Measurements from ENCODE around the gene EPN2. TPM values are rescaled to one million over a fixed set of nuclear protein-coding genes. Genes with fewer than 3 reads are reported as not detected.

EPN2 gene
- polyA plus RNA-seq, 1 donor from 2014 or later: 37.8 TPM

DNA sequence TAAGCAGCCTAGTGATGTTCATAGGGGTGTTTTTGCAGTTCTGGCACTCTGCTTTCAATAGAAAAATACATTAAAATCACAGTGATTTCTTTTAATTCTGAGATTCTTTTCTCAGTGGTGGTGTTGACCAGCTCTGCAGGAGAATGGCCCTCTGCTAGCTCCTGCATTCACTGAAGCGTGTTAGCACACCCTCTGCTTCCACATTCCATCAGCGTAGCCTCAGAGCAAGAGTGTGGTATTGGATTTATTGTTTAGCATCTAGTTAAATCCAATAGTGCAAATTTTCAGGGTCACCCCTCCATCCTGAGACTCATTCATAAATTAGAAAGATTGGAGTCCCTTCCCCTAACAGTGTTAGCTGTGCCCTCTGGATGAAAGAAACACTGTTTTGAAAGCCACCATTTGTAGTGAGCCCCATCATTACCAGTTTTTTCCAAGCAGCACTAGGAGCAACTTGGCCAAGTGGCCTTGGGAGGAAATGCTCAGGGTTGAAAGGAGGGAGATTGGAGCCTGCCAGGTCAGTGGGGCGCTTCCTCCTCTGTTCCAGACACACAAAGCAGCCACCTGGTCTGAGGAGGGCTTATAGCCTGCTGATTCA, 79.7 kb downstream of the EPN2 start:
- Histone ChIP-seq H3K27me3 (ENCODE audit: insufficient read depth, low read depth, low read length) (no peaks in the 10 kb centered on the region), H2AFZ (ENCODE audit: low read depth, low read length) (no peak overlapping the region), H3F3A (ENCODE audit: insufficient read depth, low read length, poor library complexity, severe bottlenecking) (no peaks in the 10 kb centered on the region), H3K36me3 (ENCODE audit: insufficient read depth, low read length) (no peaks in the 10 kb centered on the region), H3K79me2 (replicated peaks; ENCODE audit: insufficient read depth, low read length) (no peaks in the 10 kb centered on the region), H3K4me2 (ENCODE audit: low read length) (no peak overlapping the region), H3K9me2 (ENCODE audit: insufficient read depth, low read length) (no peaks in the 10 kb centered on the region), H3K4me3 (ENCODE audit: low read length) (no peak overlapping the region), H3K9ac (ENCODE audit: low read length) (no peak overlapping the region), H4K20me1 (ENCODE audit: insufficient read depth) (no peaks in the 10 kb centered on the region), H3K27ac (ENCODE audit: low read length) (no peak overlapping the region), H3K9me3 (ENCODE audit: low read length) (no peaks in the 10 kb centered on the region)
- TF ChIP-seq SMC3 (conservative IDR thresholded peaks at IDR 0.05; ENCODE audit: poor library complexity): no peak
- no peak for TF ChIP-seq MXI1 (conservative IDR thresholded peaks at IDR 0.05; ENCODE audit: poor library complexity, severe bottlenecking)
- no peak for TF ChIP-seq RAD21 (conservative IDR thresholded peaks at IDR 0.05)
- TF ChIP-seq, protein P1, sequence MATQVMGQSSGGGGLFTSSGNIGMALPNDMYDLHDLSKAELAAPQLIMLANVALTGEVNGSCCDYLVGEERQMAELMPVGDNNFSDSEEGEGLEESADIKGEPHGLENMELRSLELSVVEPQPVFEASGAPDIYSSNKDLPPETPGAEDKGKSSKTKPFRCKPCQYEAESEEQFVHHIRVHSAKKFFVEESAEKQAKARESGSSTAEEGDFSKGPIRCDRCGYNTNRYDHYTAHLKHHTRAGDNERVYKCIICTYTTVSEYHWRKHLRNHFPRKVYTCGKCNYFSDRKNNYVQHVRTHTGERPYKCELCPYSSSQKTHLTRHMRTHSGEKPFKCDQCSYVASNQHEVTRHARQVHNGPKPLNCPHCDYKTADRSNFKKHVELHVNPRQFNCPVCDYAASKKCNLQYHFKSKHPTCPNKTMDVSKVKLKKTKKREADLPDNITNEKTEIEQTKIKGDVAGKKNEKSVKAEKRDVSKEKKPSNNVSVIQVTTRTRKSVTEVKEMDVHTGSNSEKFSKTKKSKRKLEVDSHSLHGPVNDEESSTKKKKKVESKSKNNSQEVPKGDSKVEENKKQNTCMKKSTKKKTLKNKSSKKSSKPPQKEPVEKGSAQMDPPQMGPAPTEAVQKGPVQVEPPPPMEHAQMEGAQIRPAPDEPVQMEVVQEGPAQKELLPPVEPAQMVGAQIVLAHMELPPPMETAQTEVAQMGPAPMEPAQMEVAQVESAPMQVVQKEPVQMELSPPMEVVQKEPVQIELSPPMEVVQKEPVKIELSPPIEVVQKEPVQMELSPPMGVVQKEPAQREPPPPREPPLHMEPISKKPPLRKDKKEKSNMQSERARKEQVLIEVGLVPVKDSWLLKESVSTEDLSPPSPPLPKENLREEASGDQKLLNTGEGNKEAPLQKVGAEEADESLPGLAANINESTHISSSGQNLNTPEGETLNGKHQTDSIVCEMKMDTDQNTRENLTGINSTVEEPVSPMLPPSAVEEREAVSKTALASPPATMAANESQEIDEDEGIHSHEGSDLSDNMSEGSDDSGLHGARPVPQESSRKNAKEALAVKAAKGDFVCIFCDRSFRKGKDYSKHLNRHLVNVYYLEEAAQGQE (IDR thresholded peaks at IDR 0.05; ENCODE audit: borderline replicate concordance): no peak
- no peak for TF ChIP-seq EP300 (conservative IDR thresholded peaks at IDR 0.05; ENCODE audit: poor library complexity, severe bottlenecking)
- TF ChIP-seq POLR2AphosphoS5 (IDR thresholded peaks at IDR 0.05): no peak
- TF ChIP-seq TAF1 (IDR thresholded peaks at IDR 0.05; ENCODE audit: low read depth): no peak
- TF ChIP-seq EZH2 (IDR thresholded peaks at IDR 0.05; ENCODE audit: borderline replicate concordance, insufficient read depth, low read length, poor library complexity, severe bottlenecking): no peak
- TF ChIP-seq, protein P2, sequence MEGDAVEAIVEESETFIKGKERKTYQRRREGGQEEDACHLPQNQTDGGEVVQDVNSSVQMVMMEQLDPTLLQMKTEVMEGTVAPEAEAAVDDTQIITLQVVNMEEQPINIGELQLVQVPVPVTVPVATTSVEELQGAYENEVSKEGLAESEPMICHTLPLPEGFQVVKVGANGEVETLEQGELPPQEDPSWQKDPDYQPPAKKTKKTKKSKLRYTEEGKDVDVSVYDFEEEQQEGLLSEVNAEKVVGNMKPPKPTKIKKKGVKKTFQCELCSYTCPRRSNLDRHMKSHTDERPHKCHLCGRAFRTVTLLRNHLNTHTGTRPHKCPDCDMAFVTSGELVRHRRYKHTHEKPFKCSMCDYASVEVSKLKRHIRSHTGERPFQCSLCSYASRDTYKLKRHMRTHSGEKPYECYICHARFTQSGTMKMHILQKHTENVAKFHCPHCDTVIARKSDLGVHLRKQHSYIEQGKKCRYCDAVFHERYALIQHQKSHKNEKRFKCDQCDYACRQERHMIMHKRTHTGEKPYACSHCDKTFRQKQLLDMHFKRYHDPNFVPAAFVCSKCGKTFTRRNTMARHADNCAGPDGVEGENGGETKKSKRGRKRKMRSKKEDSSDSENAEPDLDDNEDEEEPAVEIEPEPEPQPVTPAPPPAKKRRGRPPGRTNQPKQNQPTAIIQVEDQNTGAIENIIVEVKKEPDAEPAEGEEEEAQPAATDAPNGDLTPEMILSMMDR (IDR thresholded peaks at IDR 0.05; ENCODE audit: poor library complexity, severe bottlenecking): no peak

DNA sequence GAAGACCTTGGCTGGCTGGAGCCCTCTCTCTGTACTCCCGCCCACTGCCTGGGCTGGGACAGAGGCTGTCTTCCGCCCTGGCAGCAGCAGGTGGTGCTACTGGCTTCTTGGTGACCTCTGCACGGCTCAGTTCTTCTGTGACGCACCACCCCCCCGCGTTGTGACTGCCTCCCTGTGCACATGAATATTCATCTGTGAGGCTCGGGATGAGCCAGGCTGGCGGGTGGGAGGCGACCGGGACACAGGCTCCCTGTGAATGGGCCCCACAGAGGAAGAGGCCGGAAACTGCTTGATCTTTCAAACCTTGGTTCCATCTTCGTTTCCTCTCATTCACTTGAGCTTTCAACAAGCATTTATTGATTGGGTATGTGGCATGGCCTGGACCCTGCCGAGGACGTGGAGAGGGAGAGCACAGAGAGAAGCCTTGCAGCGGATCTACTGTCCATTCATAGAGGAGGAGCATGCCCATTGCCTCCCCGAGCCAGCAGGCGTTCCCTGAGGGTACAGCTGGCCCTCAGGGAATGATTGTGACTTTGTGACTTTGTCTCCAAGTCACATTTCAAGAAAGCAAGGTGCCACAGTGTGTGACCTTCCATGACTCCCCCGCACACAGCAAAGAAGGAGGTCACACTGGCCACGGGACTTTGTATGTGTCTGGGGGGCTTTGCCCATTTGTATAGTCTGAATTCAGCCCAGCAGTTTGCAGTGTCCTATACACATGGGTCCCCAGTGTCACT, 80.4 kb downstream of the EPN2 start:
- Histone ChIP-seq H3K79me2 (replicated peaks; ENCODE audit: insufficient read depth, low read length) (no peaks in the 10 kb centered on the region), H3K4me2 (ENCODE audit: low read length) (no peak overlapping the region)

More for the DNA sequence above, 80.4 kb downstream of the EPN2 start:
- H3F3A ChIP-seq (ENCODE audit: insufficient read depth, low read length, poor library complexity, severe bottlenecking): no peaks in the 10 kb centered on the region
- no peak overlapping the region for H3K9ac ChIP-seq (ENCODE audit: low read length)
- H3K27me3 ChIP-seq (ENCODE audit: insufficient read depth, low read depth, low read length): no peaks in the 10 kb centered on the region
- no peak overlapping the region for H3K4me3 ChIP-seq (ENCODE audit: low read length)
- no peak for TF ChIP-seq RAD21 (conservative IDR thresholded peaks at IDR 0.05)
- TF ChIP-seq MXI1 (conservative IDR thresholded peaks at IDR 0.05; ENCODE audit: poor library complexity, severe bottlenecking): no peak
- no peak for TF ChIP-seq EZH2 (IDR thresholded peaks at IDR 0.05; ENCODE audit: borderline replicate concordance, insufficient read depth, low read length, poor library complexity, severe bottlenecking)
- TF ChIP-seq, protein P1 (IDR thresholded peaks at IDR 0.05; ENCODE audit: borderline replicate concordance): no peak
- H3K36me3 ChIP-seq (ENCODE audit: insufficient read depth, low read length): no peaks in the 10 kb centered on the region
- H3K27ac ChIP-seq (ENCODE audit: low read length): no peak overlapping the region
- no peaks in the 10 kb centered on the region for H3K9me2 ChIP-seq (ENCODE audit: insufficient read depth, low read length)
- H3K9me3 ChIP-seq (ENCODE audit: low read length): no peaks in the 10 kb centered on the region
- H2AFZ ChIP-seq (ENCODE audit: low read depth, low read length): no peak overlapping the region
- no peaks in the 10 kb centered on the region for H4K20me1 ChIP-seq (ENCODE audit: insufficient read depth)
